GM23338 (cell line): Measurements from ENCODE around the gene PACS2. TPM values are rescaled to one million over a fixed set of nuclear protein-coding genes. Genes with fewer than 3 reads are reported as not detected.

Experiments used
- ATAC-seq: fragments of 200-7000 bp; cut with Tn5 transposase; 3 replicates; pipeline ENCODE4 v1.9.1; 2020
- DNase-seq: peaks from one replicate; pipeline ENCODE4 v3.0.0-alpha.2; 2015; ENCODE audit warnings: low spot score
- H2AFZ ChIP-seq: fragments of 200-600 bp; sonication (generic); 2 replicates; pipeline ENCODE4 v1.8.0; 2016; ENCODE audit warnings: antibody characterized with exemption, mild to moderate bottlenecking, moderate library complexity
- H3F3A ChIP-seq: fragments of 200-600 bp; sonication (generic); replicated peaks from 2 replicates; pipeline ENCODE4 v1.8.0; 2017; ENCODE audit warnings: antibody characterized with exemption, mixed run types, low read depth
- H3K27ac ChIP-seq: fragments of 200-600 bp; sonication (generic); 2 replicates; pipeline ENCODE4 v1.6.1; 2016; ENCODE audit warnings: low read depth
- H3K27me3 ChIP-seq: fragments of 200-600 bp; sonication (generic); 2 replicates; pipeline ENCODE4 v1.8.0; 2016; ENCODE audit warnings: mild to moderate bottlenecking, mixed run types, moderate library complexity; ENCODE audit not compliant: insufficient read depth
- H3K36me3 ChIP-seq: fragments of 200-600 bp; sonication (generic); 2 replicates; pipeline ENCODE4 v1.8.0; 2016; ENCODE audit warnings: mild to moderate bottlenecking; ENCODE audit not compliant: insufficient read depth
- H3K4me1 ChIP-seq: fragments of 200-600 bp; sonication (generic); 2 replicates; pipeline ENCODE4 v1.8.0; 2016; ENCODE audit warnings: mild to moderate bottlenecking, moderate library complexity; ENCODE audit not compliant: insufficient read depth
- H3K4me2 ChIP-seq: fragments of 200-600 bp; sonication (generic); 2 replicates; pipeline ENCODE4 v1.7.1; 2017; ENCODE audit warnings: mixed run types
- H3K4me3 ChIP-seq: fragments of 200-600 bp; sonication (generic); 2 replicates; pipeline ENCODE4 v1.6.1; 2016; ENCODE audit warnings: mixed run types
- H3K79me2 ChIP-seq: fragments of 200-600 bp; sonication (generic); replicated peaks from 2 replicates; pipeline ENCODE4 v1.8.0; 2017; ENCODE audit warnings: mild to moderate bottlenecking; ENCODE audit not compliant: insufficient read depth
- H3K9me2 ChIP-seq: fragments of 200-600 bp; sonication (generic); 2 replicates; pipeline ENCODE4 v1.8.0; 2017; ENCODE audit not compliant: insufficient read depth
- H4K20me1 ChIP-seq: fragments of 200-600 bp; sonication (generic); replicated peaks from 2 replicates; pipeline ENCODE4 v1.8.0; 2017; ENCODE audit warnings: mild to moderate bottlenecking; ENCODE audit not compliant: insufficient read depth
- H3K27ac Mint-ChIP-seq: 2 replicates; pipeline ENCODE4 v1.8.0; 2020; ENCODE audit warnings: inconsistent platforms, mild to moderate bottlenecking, moderate library complexity, mixed read lengths
- H3K27me3 Mint-ChIP-seq: 3 replicates; pipeline ENCODE4 v1.8.0; 2022; ENCODE audit warnings: low read depth, mild to moderate bottlenecking, moderate library complexity, mixed read lengths, inconsistent platforms; ENCODE audit not compliant: insufficient read depth, poor library complexity
- H3K36me3 Mint-ChIP-seq: 3 replicates; pipeline ENCODE4 v1.8.0; 2021; ENCODE audit warnings: low read depth, mild to moderate bottlenecking, inconsistent platforms, moderate library complexity, mixed read lengths
- H3K4me1 Mint-ChIP-seq: 3 replicates; pipeline ENCODE4 v1.8.0; 2020; ENCODE audit warnings: mild to moderate bottlenecking, inconsistent platforms, mixed read lengths
- H3K4me3 Mint-ChIP-seq: 3 replicates; pipeline ENCODE4 v1.8.0; 2021; ENCODE audit warnings: moderate library complexity, mild to moderate bottlenecking, inconsistent platforms, mixed read lengths
- H3K9me3 Mint-ChIP-seq: 3 replicates; pipeline ENCODE4 v1.8.0; 2020; ENCODE audit warnings: moderate library complexity, mild to moderate bottlenecking, inconsistent platforms, mixed read lengths
- CREB1 ChIP-seq: fragments of 250-450 bp; sonication (Bioruptor Pico); IDR thresholded peaks from 2 replicates; pipeline ENCODE4 v1.5.0; 2020; ENCODE audit warnings: low read depth, mild to moderate bottlenecking, moderate library complexity
- CTCF ChIP-seq, 2 experiments: fragments of 200-600 bp in 1 of 2; sonication (generic) in 1 of 2; conservative IDR thresholded peaks; 2 replicates each; pipeline versions ENCODE4 v1.5.1 to v1.6.1; 2016 to 2017; ENCODE audit warnings: antibody characterized with exemption in 2 of 2, low read depth in 2 of 2, mild to moderate bottlenecking in 2 of 2, moderate library complexity in 1 of 2
- ETS1 ChIP-seq: IDR thresholded peaks from 2 replicates; pipeline ENCODE4 v1.6.1; 2016; ENCODE audit warnings: antibody characterized with exemption
- EZH2 ChIP-seq: fragments of 200-600 bp; sonication (generic); IDR thresholded peaks from one replicate; pipeline ENCODE4 v1.8.0; 2017; ENCODE audit warnings: antibody characterized with exemption, mild to moderate bottlenecking, low read depth; ENCODE audit not compliant: unreplicated experiment
- EZH2phosphoT487 ChIP-seq: fragments of 200-600 bp; sonication (generic); IDR thresholded peaks from one replicate; pipeline ENCODE4 v1.8.1; 2018; ENCODE audit warnings: antibody characterized with exemption; ENCODE audit not compliant: unreplicated experiment
- JUNB ChIP-seq: IDR thresholded peaks from one replicate; pipeline ENCODE4 v1.6.1; 2016; ENCODE audit warnings: antibody characterized with exemption; ENCODE audit not compliant: unreplicated experiment
- NANOG ChIP-seq: IDR thresholded peaks from 2 replicates; pipeline ENCODE4 v1.6.1; 2016; ENCODE audit warnings: antibody characterized with exemption, borderline replicate concordance
- POLR2AphosphoS5 ChIP-seq: IDR thresholded peaks from 2 replicates; pipeline ENCODE4 v1.6.1; 2016; ENCODE audit warnings: antibody characterized with exemption, low read depth
- REST ChIP-seq: IDR thresholded peaks from one replicate; pipeline ENCODE4 v1.6.1; 2018; ENCODE audit warnings: antibody characterized with exemption; ENCODE audit not compliant: unreplicated experiment
- STAT1 ChIP-seq: IDR thresholded peaks from one replicate; pipeline ENCODE4 v1.6.1; 2016; ENCODE audit warnings: antibody characterized with exemption; ENCODE audit not compliant: unreplicated experiment
- ZNF114 ChIP-seq: fragments of 250-450 bp; sonication (Bioruptor Pico); IDR thresholded peaks from 2 replicates; pipeline ENCODE4 v1.5.0; 2020; ENCODE audit warnings: mild to moderate bottlenecking, moderate library complexity
- ZNF331 ChIP-seq: fragments of 250-450 bp; sonication (Bioruptor Pico); IDR thresholded peaks from 2 replicates; pipeline ENCODE4 v1.5.0; 2020; ENCODE audit warnings: low read depth, mild to moderate bottlenecking, moderate library complexity
- ZNF462 ChIP-seq: fragments of 250-450 bp; sonication (Bioruptor Pico); IDR thresholded peaks from 2 replicates; pipeline ENCODE4 v1.5.0; 2020; ENCODE audit warnings: mild to moderate bottlenecking, moderate library complexity
- polyA plus RNA-seq: library from polyadenylated mRNA; unstranded; fragments of >200 nt; fragmentation: Nextera tagmentation; extraction: Ambion mirVana; gene quantifications from 2 replicates; pipeline ENCODE4 v1.2.1, GENCODE V29; 2016
- total RNA-seq: library from RNA; depleted of rRNA; stranded (reverse); fragments of >200 nt; shearing (Covaris generic); gene quantifications from 2 replicates; pipeline ENCODE4 v1.2.3, GENCODE V29; 2014

The PACS2 gene
- total and polyA plus RNA-seq, 2 experiments from 2014 or later, result 22.5 to 79.0 TPM

- H4K20me1 ChIP-seq, result peaks cover 4% of the 10 kb centered on the region
- no peaks in the 10 kb centered on the region; the same call in 2 of the 3 replicates for H3K9me3 Mint-ChIP-seq
- peaks cover 10% of the 10 kb centered on the region for H3K4me1 Mint-ChIP-seq
- H3K4me1 ChIP-seq, result no peaks in the 10 kb centered on the region
- H3K4me2 ChIP-seq, result no peak overlapping the region
- H3K36me3 ChIP-seq, result no peaks in the 10 kb centered on the region
- no peak overlapping the region for H3K4me3 ChIP-seq
- H3K79me2 ChIP-seq, result no peaks in the 10 kb centered on the region
- H2AFZ ChIP-seq, result no peak overlapping the region
- 0 out of 3 replicates have a peak, but pooled peaks cover 4% of the 10 kb centered on the region for H3K36me3 Mint-ChIP-seq
- no peaks in the 10 kb centered on the region; the same call in 1 of the 2 replicates for H3F3A ChIP-seq
- no peaks in the 10 kb centered on the region for H3K9me2 ChIP-seq
- no peaks in the 10 kb centered on the region for H3K27me3 ChIP-seq
- H3K27ac Mint-ChIP-seq, result no peak overlapping the region
- H3K4me3 Mint-ChIP-seq, result no peak overlapping the region
- peaks cover 6% of the 10 kb centered on the region for H3K27me3 Mint-ChIP-seq
- no peak for DNase-seq
- no peak overlapping the region for H3K27ac ChIP-seq
- no peak for ATAC-seq
- no peak for TF ChIP-seq STAT1
- no peak for TF ChIP-seq EZH2phosphoT487
- TF ChIP-seq POLR2AphosphoS5, result no peak
- TF ChIP-seq ZNF462 (CRISPR knock-in tag), result no peak
- no peak for TF ChIP-seq ZNF114 (CRISPR knock-in tag)
- TF ChIP-seq EZH2, result no peak
- TF ChIP-seq JUNB, result no peak
- TF ChIP-seq ZNF331, result no peak
- TF ChIP-seq NANOG, result no peak
- TF ChIP-seq CTCF (conservative IDR thresholded peaks at IDR 0.05; ENCODE audit: low read depth in 2 of 2), result no peak
- no peak for TF ChIP-seq ETS1
- TF ChIP-seq REST, result no peak
- no peak for TF ChIP-seq CREB1 (CRISPR knock-in tag)
These were observed 40.6 kb downstream of the PACS2 start for GRCh38 chr14:105355049-105355575.
